ENCODE data around the gene BAIAP2.
"Not testable (repeated sequence)": the region's sequence is repeated elsewhere in the genome, so short reads cannot be mapped to it uniquely, and the experiment has no call there.

Gene BAIAP2

GRCh38 chr17:81025741-81026129 is 9.2 kb upstream of the BAIAP2 start:
- DNase-seq, result no peak

- DNase-seq, result no peak
These were observed 8.5 kb upstream of the BAIAP2 start for GRCh38 chr17:81026266-81027036.

GRCh38 chr17:81027038-81027437 is 7.9 kb upstream of the BAIAP2 start:
- no peak for DNase-seq

GRCh38 chr17:81027591-81028505 is 7.1 kb upstream of the BAIAP2 start:
- DNase-seq, result no peak

- DNase-seq, result no peak
These were observed 6.5 kb upstream of the BAIAP2 start for GRCh38 chr17:81028506-81028858.

GRCh38 chr17:81029859-81030258 is 5.1 kb upstream of the BAIAP2 start:
- no peak for DNase-seq

GRCh38 chr17:81030312-81030711 is 4.6 kb upstream of the BAIAP2 start:
- DNase-seq, result not testable (repeated sequence)

- DNase-seq, result peak; percentile 84
These were observed 4.0 kb upstream of the BAIAP2 start for GRCh38 chr17:81030741-81031565.

GRCh38 chr17:81031566-81032550 is 3.1 kb upstream of the BAIAP2 start:
- DNase-seq, result peak; percentile 93

GRCh38 chr17:81032641-81033480 is 2.1 kb upstream of the BAIAP2 start:
- DNase-seq, result no peak

GRCh38 chr17:81033535-81034167 is 1.3 kb upstream of the BAIAP2 start:
- DNase-seq, result no peak

- DNase-seq, result no peak
These were observed 678 bp upstream of the BAIAP2 start for GRCh38 chr17:81034168-81034777.

GRCh38 chr17:81035521-81036196 is 708 bp downstream of the BAIAP2 start:
- no peak for DNase-seq

GRCh38 chr17:81036197-81036941 is 1.4 kb downstream of the BAIAP2 start:
- peak; percentile 97 for DNase-seq

- no peak for DNase-seq
These were observed 2.3 kb downstream of the BAIAP2 start for GRCh38 chr17:81037026-81037797.

GRCh38 chr17:81037798-81038733 is 3.1 kb downstream of the BAIAP2 start:
- no peak for DNase-seq

GRCh38 chr17:81039096-81039495 is 4.1 kb downstream of the BAIAP2 start:
- no peak for DNase-seq

All from NCI-H524 treated with DMSO at 0.1 percent for 48 hours (cell line).